NCI-H1048 (cell line): ENCODE results near the gene TNS3.
A peak's percentile ranks its signal among the peaks of the same experiment; 100 is the strongest.

Experiments used
- DNase-seq: peaks from one replicate; lab custom pipeline; 2025; lab: John Stamatoyannopoulos, UW

TNS3 gene

GRCh38 chr7:47540387-47541350 lies 41.2 kb downstream of the TNS3 start:
- DNase-seq: no peak

GRCh38 chr7:47540053-47540386 lies 41.9 kb downstream of the TNS3 start:
- DNase-seq: no peak

- DNase-seq: no peak
Measured at GRCh38 chr7:47539398-47540052, 42.4 kb downstream of the TNS3 start.

GRCh38 chr7:47538846-47539311 lies 43.0 kb downstream of the TNS3 start:
- no peak for DNase-seq

GRCh38 chr7:47537716-47538675 lies 43.9 kb downstream of the TNS3 start:
- DNase-seq: no peak

GRCh38 chr7:47536661-47537611 lies 45.0 kb downstream of the TNS3 start:
- DNase-seq: no peak

GRCh38 chr7:47535704-47536628 lies 45.9 kb downstream of the TNS3 start:
- no peak for DNase-seq

GRCh38 chr7:47535035-47535703 lies 46.7 kb downstream of the TNS3 start:
- DNase-seq: peak; percentile 38

GRCh38 chr7:47534322-47535034 lies 47.4 kb downstream of the TNS3 start:
- DNase-seq: no peak

GRCh38 chr7:47531584-47532492 lies 50.1 kb downstream of the TNS3 start:
- no peak for DNase-seq

- DNase-seq: no peak
Measured at GRCh38 chr7:47529826-47530555, 51.9 kb downstream of the TNS3 start.

GRCh38 chr7:47529405-47529804 lies 52.5 kb downstream of the TNS3 start:
- DNase-seq: no peak

- DNase-seq: no peak
Measured at GRCh38 chr7:47528471-47528870, 53.4 kb downstream of the TNS3 start.

- no peak for DNase-seq
Measured at GRCh38 chr7:47526466-47526865, 55.4 kb downstream of the TNS3 start.

GRCh38 chr7:47525066-47525623 lies 56.8 kb downstream of the TNS3 start:
- no peak for DNase-seq

- DNase-seq: no peak
Measured at GRCh38 chr7:47523401-47523800, 58.5 kb downstream of the TNS3 start.
